Stimulated activated CD4-positive, alpha-beta T cell treated with anti-CD3 and anti-CD28 coated beads, TNF-alpha, amount 100 ng/mL, for 24 hours (primary cell): ENCODE measurements around the gene RBFOX2.

Experiments
- DNase-seq, 3 experiments: peaks; one replicate each; pipeline ENCODE4 v3.0.0-alpha.2; 2020; ENCODE audit warnings: low read depth in 3 of 3

RBFOX2 gene

GRCh38 chr22:35736701-35737100 lies 291.9 kb downstream of the RBFOX2 start:
- DNase-seq = no peak

GRCh38 chr22:35736166-35736565 lies 292.5 kb downstream of the RBFOX2 start:
- no peak for DNase-seq

- no peak for DNase-seq
Observed at GRCh38 chr22:35735542-35735941, 293.1 kb downstream of the RBFOX2 start.

- DNase-seq = no peak
Observed at GRCh38 chr22:35734517-35734827, 294.2 kb downstream of the RBFOX2 start.

- DNase-seq = no peak
Observed at GRCh38 chr22:35733791-35734516, 294.7 kb downstream of the RBFOX2 start.

- DNase-seq = no peak
Observed at GRCh38 chr22:35733036-35733435, 295.6 kb downstream of the RBFOX2 start.

GRCh38 chr22:35732116-35732515 lies 296.5 kb downstream of the RBFOX2 start:
- no peak for DNase-seq

GRCh38 chr22:35731321-35731720 lies 297.3 kb downstream of the RBFOX2 start:
- no peak for DNase-seq

- DNase-seq = no peak
Observed at GRCh38 chr22:35729309-35729698, 299.3 kb downstream of the RBFOX2 start.

- DNase-seq = no peak
Observed at GRCh38 chr22:35728639-35729308, 299.9 kb downstream of the RBFOX2 start.

GRCh38 chr22:35727436-35727835 lies 301.2 kb downstream of the RBFOX2 start:
- DNase-seq = no peak

- DNase-seq = no peak
Observed at GRCh38 chr22:35726933-35727332, 301.7 kb downstream of the RBFOX2 start.

GRCh38 chr22:35726398-35726797 lies 302.2 kb downstream of the RBFOX2 start:
- DNase-seq = no peak

GRCh38 chr22:35725521-35725920 lies 303.1 kb downstream of the RBFOX2 start:
- DNase-seq = no peak

GRCh38 chr22:35721960-35722359 lies 306.7 kb downstream of the RBFOX2 start:
- DNase-seq = no peak

GRCh38 chr22:35719212-35719875 lies 309.3 kb downstream of the RBFOX2 start:
- DNase-seq = no peak

- no peak for DNase-seq
Observed at GRCh38 chr22:35717572-35717971, 311.1 kb downstream of the RBFOX2 start, which contains the start of gene APOL5. APOL5 (plus strand) TSS chr22:35717872; CDS start chr22:35717872, 0 bp downstream.

- no peak for DNase-seq
Observed at GRCh38 chr22:35712672-35713071, 316.0 kb downstream of the RBFOX2 start.

- no peak for DNase-seq
Observed at GRCh38 chr22:35711336-35711735, 317.3 kb downstream of the RBFOX2 start.

- no peak for DNase-seq
Observed at GRCh38 chr22:35708917-35709316, 319.7 kb downstream of the RBFOX2 start.

GRCh38 chr22:35708453-35708852 lies 320.2 kb downstream of the RBFOX2 start:
- no peak for DNase-seq

- no peak for DNase-seq
Observed at GRCh38 chr22:35705141-35705540, 323.5 kb downstream of the RBFOX2 start.
